ACC112 (cell line): ENCODE results near the gene ITGA3.

ENCODE experiments used
- H2AFZ ChIP-seq: fragments of 200-600 bp; sonication (generic); one replicate; pipeline ENCODE4 v1.6.0; 2017; ENCODE audit warnings: antibody characterized with exemption, low read length; ENCODE audit not compliant: unreplicated experiment
- H3K27ac ChIP-seq: fragments of 200-600 bp; sonication (generic); 2 replicates; pipeline ENCODE4 v1.5.1; 2014; ENCODE audit warnings: low read depth, mild to moderate bottlenecking, antibody characterized with exemption, low read length, moderate library complexity
- H3K27me3 ChIP-seq: fragments of 200-600 bp; sonication (generic); 2 replicates; pipeline ENCODE4 v1.6.1; 2014; ENCODE audit warnings: mild to moderate bottlenecking, antibody characterized with exemption, low read length, moderate library complexity, mixed read lengths; ENCODE audit not compliant: insufficient read depth
- H3K36me3 ChIP-seq: fragments of 200-600 bp; sonication (generic); 2 replicates; pipeline ENCODE4 v1.6.1; 2016; ENCODE audit warnings: mild to moderate bottlenecking, antibody characterized with exemption, low read length, moderate library complexity, mixed read lengths; ENCODE audit not compliant: insufficient read depth
- H3K4me1 ChIP-seq: fragments of 200-600 bp; sonication (generic); one replicate; pipeline ENCODE4 v1.6.1; 2016; ENCODE audit warnings: low read length, mixed read lengths; ENCODE audit not compliant: insufficient read depth, unreplicated experiment, control insufficient read depth
- H3K4me3 ChIP-seq: fragments of 200-600 bp; sonication (generic); 2 replicates; pipeline ENCODE4 v1.5.1; 2014; ENCODE audit warnings: mild to moderate bottlenecking, low read depth, low read length
- H3K79me2 ChIP-seq: fragments of 200-600 bp; sonication (generic); one replicate; pipeline ENCODE4 v1.6.0; 2016; ENCODE audit warnings: low read length; ENCODE audit not compliant: control insufficient read depth, unreplicated experiment, insufficient read depth

Gene ITGA3

DNA sequence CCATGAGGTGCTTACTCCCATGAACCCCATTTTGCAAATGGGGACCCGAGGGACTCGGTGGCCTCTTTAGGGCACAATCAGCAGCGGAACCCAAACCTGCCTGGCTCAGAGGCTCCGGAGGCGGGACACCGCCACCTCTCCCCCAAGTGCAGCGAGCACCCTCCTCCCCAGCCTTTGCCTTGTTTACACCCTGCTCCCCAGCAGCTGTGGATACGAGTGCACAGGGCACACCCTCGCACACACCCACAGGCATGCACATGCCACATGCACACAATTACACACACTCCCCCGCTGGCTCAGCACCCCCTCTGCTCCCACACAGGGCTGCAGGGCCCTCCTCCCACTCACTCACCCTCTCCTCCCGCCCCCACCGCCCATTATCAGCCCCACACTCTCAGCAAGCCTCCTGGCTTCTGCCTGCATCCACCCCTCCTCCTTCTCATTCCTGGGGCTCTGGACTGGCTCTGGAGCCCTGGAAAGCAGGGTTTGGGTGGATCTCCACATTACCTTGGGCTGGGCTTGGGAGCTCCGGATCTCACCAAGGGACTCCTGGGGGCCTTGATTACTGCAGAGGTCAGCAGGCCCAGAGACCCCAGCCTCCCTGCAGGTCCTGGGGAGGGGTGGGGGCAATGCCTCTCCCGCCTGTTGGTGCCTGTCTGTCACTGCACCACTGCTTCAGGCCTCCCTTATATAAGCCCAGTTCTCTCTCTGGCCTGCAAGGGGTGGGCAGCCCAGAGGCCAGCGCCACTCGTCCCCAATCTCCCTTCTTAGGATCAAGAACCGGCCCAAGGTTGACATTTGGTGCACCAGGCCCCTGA lies 45.6 kb downstream of the ITGA3 start:
- H2AFZ ChIP-seq, result no peak overlapping the region
- H3K27ac ChIP-seq, result no peak overlapping the region
- no peaks in the 10 kb centered on the region for H3K79me2 ChIP-seq
- no peaks in the 10 kb centered on the region for H3K27me3 ChIP-seq
- no peak overlapping the region for H3K4me3 ChIP-seq
- peaks cover 13% of the 10 kb centered on the region for H3K4me1 ChIP-seq
- no peaks in the 10 kb centered on the region for H3K36me3 ChIP-seq

DNA sequence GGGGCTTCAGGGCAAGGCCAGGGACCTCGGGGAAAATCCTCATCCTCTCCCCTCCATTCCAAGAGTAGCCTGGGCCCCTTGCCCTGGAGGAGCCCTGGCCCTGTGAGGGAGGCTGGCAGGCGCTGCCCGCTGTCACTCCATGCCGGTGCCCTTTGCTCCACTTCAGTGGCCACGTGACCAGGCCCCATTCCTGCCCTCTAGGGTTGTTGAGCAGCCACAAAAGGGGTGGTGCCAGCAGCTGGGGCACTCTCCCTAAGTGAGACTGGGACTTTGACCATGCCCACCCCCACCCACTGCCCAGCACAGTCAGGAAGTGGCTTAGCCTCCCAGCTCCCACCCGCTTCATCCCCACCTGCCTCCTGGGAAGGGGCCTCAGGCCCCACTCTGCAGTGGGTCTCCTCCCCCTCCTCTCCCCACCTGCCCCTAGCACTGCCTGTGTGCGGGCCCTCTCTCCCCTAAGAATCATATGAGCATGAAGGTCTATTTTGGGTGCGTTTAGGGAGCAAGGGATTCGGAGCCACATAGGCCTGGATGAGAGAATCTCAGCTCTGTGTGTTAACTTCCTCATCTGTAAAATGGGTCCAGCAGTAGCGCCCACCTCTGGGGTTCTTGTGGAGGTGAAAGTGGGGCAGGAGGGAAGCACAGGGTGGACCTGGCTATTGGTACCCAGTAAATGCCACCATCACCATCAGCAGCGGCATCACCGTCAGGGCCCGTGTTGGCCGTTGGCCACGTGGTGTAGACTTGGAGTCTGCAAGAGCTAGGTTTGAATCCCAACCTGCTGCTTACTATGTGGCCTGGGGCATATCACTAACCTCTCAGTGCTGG lies 46.5 kb downstream of the ITGA3 start:
- H3K4me1 ChIP-seq, result peaks cover 14% of the 10 kb centered on the region
- no peak overlapping the region for H3K4me3 ChIP-seq
- no peaks in the 10 kb centered on the region for H3K79me2 ChIP-seq
- H3K36me3 ChIP-seq, result no peaks in the 10 kb centered on the region
- no peaks in the 10 kb centered on the region for H3K27me3 ChIP-seq
- H2AFZ ChIP-seq, result no peak overlapping the region
- H3K27ac ChIP-seq, result no peak overlapping the region

DNA sequence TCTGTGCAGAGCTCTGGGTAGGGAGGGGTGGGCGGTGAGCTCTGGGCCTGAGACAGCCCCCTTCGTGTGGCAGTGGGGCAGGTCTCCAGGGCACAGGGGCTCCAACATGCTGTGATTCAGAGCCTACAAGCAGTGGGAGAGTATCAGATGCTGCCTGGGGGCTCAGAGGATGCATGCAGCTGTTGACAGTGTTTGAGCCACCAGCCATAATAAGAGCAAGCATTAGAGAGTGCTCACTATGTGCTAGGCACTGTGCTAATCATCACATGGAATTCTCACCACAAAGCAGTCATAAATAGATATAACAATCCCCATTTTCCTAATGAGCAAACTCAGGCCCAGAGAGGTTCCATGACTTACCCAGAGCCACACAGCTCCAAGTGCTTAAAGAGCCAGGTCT lies 47.3 kb downstream of the ITGA3 start:
- Histone ChIP-seq H3K27me3 (no peaks in the 10 kb centered on the region), H3K27ac (no peak overlapping the region), H3K36me3 (no peaks in the 10 kb centered on the region), H3K79me2 (no peaks in the 10 kb centered on the region), H2AFZ (no peak overlapping the region), H3K4me3 (no peak overlapping the region), H3K4me1 (peaks cover 23% of the 10 kb centered on the region)

DNA sequence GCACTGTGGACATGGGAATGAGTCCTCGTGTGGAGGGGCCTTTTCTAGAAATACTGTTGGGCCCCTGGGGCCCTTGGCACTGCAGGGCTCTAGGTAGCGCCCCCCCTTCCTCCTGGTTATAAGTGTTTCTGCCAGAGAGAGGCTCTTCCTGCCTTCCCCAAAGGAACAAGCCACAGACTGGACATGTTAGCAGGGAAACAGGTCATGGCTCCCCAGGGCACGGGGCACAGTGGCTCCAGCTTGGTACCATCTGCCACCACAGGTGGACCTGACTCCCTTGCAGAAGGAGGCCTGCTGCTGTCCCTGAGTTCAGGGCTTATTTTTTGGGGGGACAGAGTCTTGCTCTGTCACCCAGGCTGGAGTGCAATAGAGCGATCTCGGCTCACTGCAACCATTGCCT lies 48.0 kb downstream of the ITGA3 start:
- Histone ChIP-seq H3K27ac (no peak overlapping the region), H3K4me1 (peaks cover 24% of the 10 kb centered on the region), H3K36me3 (no peaks in the 10 kb centered on the region), H3K79me2 (no peaks in the 10 kb centered on the region), H3K4me3 (no peak overlapping the region), H2AFZ (no peak overlapping the region), H3K27me3 (no peaks in the 10 kb centered on the region)

DNA sequence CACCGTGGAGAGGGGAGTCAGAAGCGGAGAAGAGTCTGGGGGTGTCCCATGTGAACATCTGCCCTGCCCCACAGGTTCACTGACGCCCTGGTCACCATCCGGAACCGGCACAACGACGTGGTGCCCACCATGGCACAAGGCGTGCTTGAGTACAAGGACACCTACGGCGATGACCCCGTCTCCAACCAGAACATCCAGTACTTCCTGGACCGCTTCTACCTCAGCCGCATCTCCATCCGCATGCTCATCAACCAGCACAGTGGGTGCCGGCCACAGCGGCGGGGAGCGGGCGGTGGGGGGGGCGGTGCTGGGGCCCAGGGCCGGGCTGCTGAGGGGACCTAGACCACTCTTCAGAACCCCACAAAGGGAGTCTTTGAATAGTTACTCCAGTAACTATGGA lies 49.9 kb downstream of the ITGA3 start:
- Histone ChIP-seq H2AFZ (no peak overlapping the region), H3K4me3 (no peak overlapping the region), H3K79me2 (no peaks in the 10 kb centered on the region), H3K36me3 (no peaks in the 10 kb centered on the region), H3K27me3 (no peaks in the 10 kb centered on the region), H3K27ac (no peak overlapping the region), H3K4me1 (peaks cover 24% of the 10 kb centered on the region)

DNA sequence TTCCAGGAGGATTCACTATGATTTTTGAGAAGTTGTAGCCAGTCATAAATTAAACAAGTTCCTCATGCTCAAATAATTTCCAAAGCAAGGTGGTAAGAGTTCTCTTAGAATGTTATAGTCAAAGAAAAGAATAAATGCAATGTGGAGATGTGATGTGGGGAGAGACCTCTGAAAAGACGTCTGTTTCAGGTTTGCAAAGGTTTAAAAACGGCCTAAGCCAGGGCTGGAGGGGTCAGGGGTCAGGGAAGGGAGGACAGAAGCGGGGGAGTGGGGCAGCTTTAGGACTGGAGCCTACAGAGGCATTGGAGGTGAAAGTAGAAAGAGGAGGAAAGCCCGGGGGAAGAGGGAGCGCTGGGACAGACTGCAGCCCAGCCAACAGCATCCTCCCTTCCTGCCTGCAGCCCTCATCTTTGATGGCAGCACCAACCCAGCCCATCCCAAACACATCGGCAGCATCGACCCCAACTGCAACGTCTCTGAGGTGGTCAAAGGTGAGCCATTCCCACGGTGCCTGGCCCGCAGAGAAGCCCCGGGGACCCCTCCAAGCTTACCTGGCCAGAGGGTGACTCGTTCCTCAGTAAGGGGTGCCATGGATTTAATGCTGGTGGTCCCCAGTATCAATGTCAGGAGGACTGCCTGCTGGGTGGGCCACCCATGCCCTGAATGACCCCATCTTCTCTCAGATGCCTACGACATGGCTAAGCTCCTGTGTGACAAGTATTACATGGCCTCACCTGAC lies 50.7 kb downstream of the ITGA3 start:
- Histone ChIP-seq H3K4me1 (peaks cover 20% of the 10 kb centered on the region), H3K27me3 (no peaks in the 10 kb centered on the region)

DNA sequence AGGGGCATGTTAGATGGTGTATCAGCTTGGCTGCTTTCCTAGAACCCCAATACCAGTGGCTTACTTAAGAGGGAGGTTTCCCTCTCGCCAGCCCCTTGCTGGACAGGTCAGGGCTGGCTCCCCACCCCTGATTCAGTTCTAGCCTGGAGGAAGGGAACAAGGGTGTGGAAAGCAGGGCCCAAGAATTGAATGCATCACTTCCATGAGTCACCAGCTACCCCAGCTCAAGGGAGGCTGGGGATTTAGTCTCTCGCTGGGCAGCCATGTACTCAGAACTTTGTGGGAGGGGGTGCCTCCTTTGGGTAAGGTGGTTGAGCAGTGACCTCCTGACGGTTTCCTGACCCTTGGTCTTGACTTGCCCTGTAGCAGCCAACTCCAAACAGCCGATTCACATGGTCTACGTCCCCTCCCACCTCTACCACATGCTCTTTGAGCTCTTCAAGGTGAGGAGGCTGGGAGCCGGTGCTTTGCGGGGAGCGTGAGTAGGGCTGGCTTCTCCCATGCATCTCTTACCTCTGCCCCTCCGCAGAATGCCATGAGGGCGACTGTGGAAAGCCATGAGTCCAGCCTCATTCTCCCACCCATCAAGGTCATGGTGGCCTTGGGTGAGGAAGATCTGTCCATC lies 52.0 kb downstream of the ITGA3 start:
- Histone ChIP-seq H2AFZ (no peak overlapping the region), H3K27ac (no peak overlapping the region), H3K4me1 (peaks cover 11% of the 10 kb centered on the region), H3K27me3 (no peaks in the 10 kb centered on the region), H3K79me2 (no peaks in the 10 kb centered on the region), H3K36me3 (no peaks in the 10 kb centered on the region), H3K4me3 (no peak overlapping the region)

More for the DNA sequence above, 50.7 kb downstream of the ITGA3 start:
- Histone ChIP-seq H3K4me3 (no peak overlapping the region), H2AFZ (no peak overlapping the region), H3K79me2 (no peaks in the 10 kb centered on the region), H3K27ac (no peak overlapping the region), H3K36me3 (no peaks in the 10 kb centered on the region)

DNA sequence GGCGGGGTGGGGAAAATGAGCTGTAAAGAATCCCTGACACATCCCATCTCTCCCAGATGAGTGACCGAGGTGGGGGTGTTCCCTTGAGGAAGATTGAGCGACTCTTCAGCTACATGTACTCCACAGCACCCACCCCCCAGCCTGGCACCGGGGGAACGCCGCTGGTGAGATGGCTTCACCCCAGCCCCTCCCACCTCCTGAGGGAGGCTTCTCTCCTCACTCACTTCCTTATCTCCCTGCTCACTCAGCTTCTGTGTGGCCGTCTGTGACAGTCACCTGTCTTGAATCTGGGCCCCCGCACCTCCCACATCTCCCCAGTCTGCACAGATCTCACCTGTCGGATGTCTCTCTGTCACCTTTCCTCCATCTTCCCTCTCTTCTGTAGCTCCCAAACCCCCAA lies 52.6 kb downstream of the ITGA3 start:
- H3K36me3 ChIP-seq, result no peaks in the 10 kb centered on the region
- no peaks in the 10 kb centered on the region for H3K27me3 ChIP-seq
- H3K4me1 ChIP-seq, result peaks cover 11% of the 10 kb centered on the region
- no peaks in the 10 kb centered on the region for H3K79me2 ChIP-seq
- no peak overlapping the region for H3K27ac ChIP-seq
- no peak overlapping the region for H3K4me3 ChIP-seq
- H2AFZ ChIP-seq, result no peak overlapping the region

DNA sequence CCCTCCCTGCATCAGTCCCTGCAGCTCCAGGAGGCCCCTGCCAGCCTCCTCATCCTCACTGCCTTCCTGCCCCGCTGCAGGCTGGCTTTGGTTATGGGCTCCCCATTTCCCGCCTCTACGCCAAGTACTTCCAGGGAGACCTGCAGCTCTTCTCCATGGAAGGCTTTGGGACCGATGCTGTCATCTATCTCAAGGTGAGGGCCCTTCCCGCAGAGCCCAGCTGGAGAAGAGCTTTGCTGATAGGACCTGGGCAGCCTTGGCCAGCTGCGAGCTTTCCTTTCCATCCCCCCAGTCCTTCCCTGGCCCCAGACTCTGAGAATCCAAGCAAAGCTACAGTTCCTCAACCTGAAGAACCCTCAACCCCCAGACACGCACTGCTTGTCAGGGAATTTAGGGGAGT lies 53.3 kb downstream of the ITGA3 start:
- no peak overlapping the region for H3K4me3 ChIP-seq
- no peaks in the 10 kb centered on the region for H3K27me3 ChIP-seq
- no peaks in the 10 kb centered on the region for H3K36me3 ChIP-seq
- peaks cover 11% of the 10 kb centered on the region for H3K4me1 ChIP-seq
- no peak overlapping the region for H3K27ac ChIP-seq
- no peaks in the 10 kb centered on the region for H3K79me2 ChIP-seq
- H2AFZ ChIP-seq, result no peak overlapping the region

DNA sequence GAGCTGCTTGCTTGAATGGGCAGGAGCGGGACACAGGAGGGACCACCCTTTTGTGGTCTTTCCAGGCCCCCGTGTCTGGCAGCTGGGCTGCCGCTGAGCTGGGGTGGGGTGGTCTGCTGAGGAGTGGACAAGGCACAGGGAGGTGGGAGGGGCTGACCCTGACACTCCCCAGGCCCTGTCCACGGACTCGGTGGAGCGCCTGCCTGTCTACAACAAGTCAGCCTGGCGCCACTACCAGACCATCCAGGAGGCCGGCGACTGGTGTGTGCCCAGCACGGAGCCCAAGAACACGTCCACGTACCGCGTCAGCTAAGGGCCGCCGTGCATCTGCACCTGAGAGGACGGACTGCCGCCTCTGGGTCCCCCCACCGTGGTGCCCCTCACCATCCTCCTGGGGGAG lies 53.9 kb downstream of the ITGA3 start:
- peaks cover 11% of the 10 kb centered on the region for H3K4me1 ChIP-seq
- H3K4me3 ChIP-seq, result no peak overlapping the region
- H2AFZ ChIP-seq, result no peak overlapping the region
- no peaks in the 10 kb centered on the region for H3K36me3 ChIP-seq
- no peaks in the 10 kb centered on the region for H3K79me2 ChIP-seq
- no peak overlapping the region for H3K27ac ChIP-seq
- H3K27me3 ChIP-seq, result no peaks in the 10 kb centered on the region
